Activated CD8-positive, alpha-beta memory T cell treated with anti-CD3 and anti-CD28 coated beads for 36 hours (primary cell): ENCODE data around the gene TM9SF4. TPM values are rescaled to one million over a fixed set of nuclear protein-coding genes. Genes with fewer than 3 reads are reported as not detected.

ENCODE experiments used
- CTCF ChIA-PET: fragments of 350-600 bp; sonication (Branson Sonifier 250); formaldehyde crosslinking; loops from one replicate; lab custom pipeline; 2021; ENCODE audit warnings: antibody characterized with exemption; lab: Charles Lee
- POLR2A ChIA-PET: fragments of 350-600 bp; sonication (Branson Sonifier 250); formaldehyde crosslinking; loops from one replicate; lab custom pipeline; 2021; ENCODE audit warnings: antibody characterized with exemption; lab: Charles Lee
- total RNA-seq, 2 experiments: library from RNA; stranded (reverse); gene quantifications; one replicate each; pipeline ENCODE4 v1.2.3, GENCODE V29; 2021

TM9SF4 gene
- total RNA-seq, 2 experiments from 2014 or later, result 49.8 TPM

DNA sequence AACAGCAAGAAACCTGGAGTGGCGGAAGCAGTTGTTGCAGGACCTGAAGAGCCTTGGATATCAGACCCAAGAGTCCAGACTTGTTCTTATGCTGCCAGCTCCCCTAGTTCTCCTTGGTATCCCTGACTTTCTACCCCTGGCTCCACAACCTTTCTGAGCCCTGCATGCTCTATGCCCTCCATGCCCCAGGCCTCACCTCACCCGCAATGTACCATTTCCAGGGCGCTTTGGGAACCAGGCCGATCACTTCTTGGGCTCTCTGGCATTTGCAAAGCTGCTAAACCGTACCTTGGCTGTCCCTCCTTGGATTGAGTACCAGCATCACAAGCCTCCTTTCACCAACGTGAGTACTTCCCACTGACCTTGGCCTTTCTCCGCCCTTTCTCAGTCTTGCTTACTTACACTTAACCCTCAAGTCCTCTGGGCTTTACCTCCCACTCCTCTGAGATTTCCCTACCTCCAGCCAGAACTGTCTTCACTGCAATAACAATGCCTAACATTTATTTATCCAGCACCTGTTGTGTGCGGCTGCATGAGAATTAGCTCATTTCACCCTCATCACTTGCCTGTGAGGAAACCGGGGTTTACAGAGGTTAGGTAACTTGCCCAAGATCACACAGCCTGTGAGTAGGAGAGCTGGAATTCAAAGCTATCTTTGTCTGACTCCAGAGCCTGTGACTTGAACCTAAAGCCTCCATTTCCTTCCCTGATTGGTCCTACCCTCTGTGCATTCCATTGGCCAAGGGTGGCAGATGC is 100.5 kb downstream of the TM9SF4 start:
- POLR2A ChIA-PET, result interaction anchor here (0.5 kb wide), 1 partner anchor 124 kb away, joined by 3 read pairs; no protein-coding TSS in a partner anchor
- CTCF ChIA-PET, result no interaction called here

DNA sequence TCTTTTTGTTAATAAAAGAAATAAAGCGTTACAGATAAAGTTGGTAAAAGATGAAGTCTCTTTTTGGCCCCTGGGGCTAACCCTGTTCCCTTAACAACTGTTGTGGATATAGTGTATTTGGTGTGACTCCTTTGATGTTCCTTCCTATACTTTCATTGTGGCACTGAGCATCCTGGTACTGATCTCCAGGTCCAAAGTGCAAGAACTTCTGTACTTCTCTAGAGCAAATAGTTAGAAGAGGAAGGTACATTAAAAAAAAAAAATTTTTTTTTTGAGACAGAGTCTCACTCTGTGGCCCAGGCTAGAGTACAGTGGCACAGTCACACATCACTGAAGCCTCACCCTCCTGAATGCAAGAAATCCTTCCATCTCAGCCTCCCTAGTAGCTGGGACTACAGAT is 104.4 kb downstream of the TM9SF4 start:
- CTCF ChIA-PET, result interaction anchor here (0.6 kb wide), 1 partner anchor 49 kb away, joined by 3 read pairs; no protein-coding TSS in a partner anchor
- POLR2A ChIA-PET, result no interaction called here

GRCh38 chr20:32215147-32215546 is 105.6 kb downstream of the TM9SF4 start:
- CTCF ChIA-PET, result no interaction called here
- POLR2A ChIA-PET, result no interaction called here

DNA sequence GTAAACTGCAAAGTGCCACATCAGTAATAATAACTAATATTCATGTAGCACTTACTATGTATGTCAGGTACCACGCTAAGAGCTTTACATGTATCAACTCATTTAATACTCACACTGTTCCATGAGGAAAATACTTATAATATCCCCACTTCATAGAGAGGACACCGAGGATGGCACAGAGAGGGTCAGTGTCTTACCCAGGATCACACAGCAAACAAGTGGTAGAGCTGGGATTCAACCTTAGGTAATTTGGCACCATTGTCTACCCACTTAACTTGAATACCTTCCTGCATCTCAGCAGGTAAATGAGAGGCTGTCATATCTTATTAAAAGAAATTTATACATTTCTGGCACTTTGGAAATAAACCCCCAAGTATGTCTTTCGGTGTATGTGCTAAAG is 106.2 kb downstream of the TM9SF4 start:
- ChIA-PET CTCF (no interaction called here), POLR2A (no interaction called here)

DNA sequence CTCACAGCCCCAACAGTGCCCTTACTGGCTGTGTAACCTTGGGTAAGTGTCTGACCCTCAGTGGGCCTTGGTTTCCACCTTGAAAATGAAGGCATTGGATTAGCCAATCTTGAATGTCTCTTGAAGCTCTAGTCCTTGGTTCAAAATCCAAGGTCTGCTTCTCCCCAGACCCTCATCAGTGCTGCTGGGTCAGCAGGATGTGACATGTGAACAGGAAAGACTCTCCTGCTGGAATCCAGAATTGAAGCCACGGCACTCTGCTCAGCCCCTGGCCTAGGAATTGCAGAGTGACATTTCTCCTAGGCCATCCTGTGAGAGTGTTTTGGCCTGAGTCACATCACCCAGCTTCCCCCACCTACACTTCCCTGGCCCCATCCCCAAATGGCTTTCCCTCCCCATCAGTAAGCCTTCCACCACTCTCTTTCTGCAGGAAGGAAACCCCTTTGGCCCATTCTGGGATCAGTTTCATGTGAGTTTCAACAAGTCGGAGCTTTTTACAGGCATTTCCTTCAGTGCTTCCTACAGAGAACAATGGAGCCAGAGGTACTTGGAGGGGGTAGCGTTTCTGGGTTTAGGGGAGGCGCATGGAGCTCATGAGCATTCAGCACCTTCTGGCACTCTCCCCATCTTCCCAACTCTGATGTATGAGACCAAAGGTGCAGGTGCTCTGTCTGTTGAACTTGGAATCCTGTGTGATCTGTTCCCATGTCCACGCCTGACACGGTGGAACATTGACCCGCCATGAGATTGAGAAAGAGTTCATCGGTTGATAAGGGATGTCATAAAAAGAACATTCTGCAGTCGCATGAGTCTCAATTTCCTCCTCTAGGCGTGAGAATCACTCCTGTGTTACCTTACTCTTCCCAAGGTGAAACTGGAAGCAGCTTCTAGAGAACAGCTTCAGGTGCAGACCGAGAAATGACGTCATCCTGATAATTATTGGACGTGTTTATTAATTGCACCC is 106.9 kb downstream of the TM9SF4 start:
- ChIA-PET CTCF (no interaction called here), POLR2A (no interaction called here)

Other genes starting within 250 kb of the TM9SF4 start
- not detected for gene DUSP15, start 239.2 kb upstream of the TM9SF4 start, total RNA-seq
- not detected for gene TTLL9, start 239.1 kb upstream of the TM9SF4 start, total RNA-seq
- gene PDRG1, start 157.7 kb upstream of the TM9SF4 start, total RNA-seq, result 10 to 100 TPM; 19.9 to 20.4 TPM
- gene XKR7, start 141.6 kb upstream of the TM9SF4 start, total RNA-seq, result under 1 TPM in 1 of 2 experiments, not detected in 1; 0.02 TPM
- not detected for gene CCM2L, start 99.3 kb upstream of the TM9SF4 start, total RNA-seq
- not detected for gene HCK, start 57.5 kb upstream of the TM9SF4 start, total RNA-seq
- gene PLAGL2, start 98.0 kb downstream of the TM9SF4 start, total RNA-seq, result 100 to 1,000 TPM; 115 to 117 TPM
- 10 to 100 TPM; 78.5 to 82.1 TPM for gene POFUT1, start 98.2 kb downstream of the TM9SF4 start, total RNA-seq
- 10 to 100 TPM; 46.0 to 46.4 TPM for gene KIF3B, start 167.9 kb downstream of the TM9SF4 start, total RNA-seq
- gene ASXL1, start 248.6 kb downstream of the TM9SF4 start, total RNA-seq, result 100 to 1,000 TPM; 119 to 122 TPM